HepG2 (cell line): ENCODE data around the gene TTLL10. TPM values are rescaled to one million over a fixed set of nuclear protein-coding genes. Genes with fewer than 3 reads are reported as not detected.

Source experiments
- ATAC-seq: fragments of 200-7000 bp; cut with Tn5 transposase; 3 replicates; pipeline ENCODE4 v1.9.1; 2020; ENCODE audit warnings: mild to moderate bottlenecking, moderate library complexity
- BruUV-seq: library from RNA; stranded (reverse); fragments of 400-500 nt; replicated peaks from 2 replicates; lab custom pipeline; 2021; lab: Mats Ljungman, UMichigan
- CTCF ChIA-PET: fragments of 300-600 bp; formaldehyde crosslinking; extraction: SDS; loops from one replicate; lab custom pipeline; 2021; ENCODE audit warnings: low total read pairs, inconsistent platforms, low intra/inter-chr PET ratio; lab: Yijun Ruan, JAX
- POLR2A ChIA-PET: fragments of 350-600 bp; sonication (Branson Sonifier 250); formaldehyde crosslinking; loops from one replicate; lab custom pipeline; 2020; ENCODE audit warnings: antibody characterized with exemption, inconsistent platforms; lab: Yijun Ruan, JAX
- DNase-seq: peaks from one replicate; pipeline ENCODE4 v3.0.0-alpha.2; 2015; ENCODE audit warnings: low spot score
- FAIRE-seq: peaks from 3 replicates; lab custom pipeline; 2011; peaks lifted over from hg19 to GRCh38; lab: Jason Lieb, UNC
- H2AFZ ChIP-seq: one replicate; pipeline ENCODE4 v1.6.1; 2011; ENCODE audit warnings: low read length, inconsistent platforms
- H3K27ac ChIP-seq: fragments of 300-600 bp; 3 replicates; pipeline ENCODE4 v1.8.0; 2011; ENCODE audit warnings: mixed run types, mild to moderate bottlenecking, mixed read lengths, low read length, inconsistent platforms; ENCODE audit not compliant: insufficient read depth; ENCODE audit errors: extremely low read length
- H3K27me3 ChIP-seq, 2 experiments: fragments of 200-600 bp in 1 of 2; 2 replicates in 1 of 2; 3 replicates in 1 of 2; pipeline versions ENCODE4 v1.6.0 to v1.8.0; 2011; ENCODE audit warnings: low read length in 2 of 2, mild to moderate bottlenecking in 2 of 2, moderate library complexity in 2 of 2, inconsistent platforms in 1 of 2; ENCODE audit not compliant: insufficient read depth in 2 of 2, control insufficient read depth in 1 of 2
- H3K36me3 ChIP-seq, 2 experiments: fragments of 200-600 bp in 1 of 2; replicated peaks in 1 of 2; 2 replicates in 1 of 2; 3 replicates in 1 of 2; pipeline versions ENCODE4 v1.5.1 to v1.8.0; 2011; ENCODE audit warnings: low read length in 2 of 2, inconsistent platforms in 1 of 2; ENCODE audit not compliant: insufficient read depth in 2 of 2, control insufficient read depth in 1 of 2
- H3K4me1 ChIP-seq: 2 replicates; pipeline ENCODE4 v1.5.1; 2012; ENCODE audit warnings: low read length, inconsistent platforms; ENCODE audit not compliant: insufficient read depth
- H3K4me2 ChIP-seq: 2 replicates; pipeline ENCODE4 v1.6.0; 2011; ENCODE audit warnings: low read depth, low read length, inconsistent platforms
- H3K4me3 ChIP-seq, 3 experiments: fragments of 200-600 bp in 1 of 3; sonication (generic), shearing (Covaris generic) in 1 of 3; replicated peaks in 1 of 3; 2 replicates each; pipeline ENCODE4 v1.5.1; 2011 to 2016; ENCODE audit warnings: low read length in 3 of 3, inconsistent platforms in 2 of 3, low read depth in 2 of 3, mild to moderate bottlenecking in 2 of 3, control low read depth in 1 of 3, mixed read lengths in 1 of 3; ENCODE audit not compliant: insufficient read depth in 1 of 3
- H3K79me2 ChIP-seq: one replicate; pipeline ENCODE4 v1.6.1; 2011; ENCODE audit warnings: low read length, inconsistent platforms; ENCODE audit not compliant: insufficient read depth
- H3K9ac ChIP-seq: 2 replicates; pipeline ENCODE4 v1.6.0; 2011; ENCODE audit warnings: mild to moderate bottlenecking, low read depth, low read length, inconsistent platforms; ENCODE audit not compliant: insufficient read depth
- H3K9me3 ChIP-seq: 2 replicates; pipeline ENCODE4 v1.5.1; 2012; ENCODE audit warnings: mild to moderate bottlenecking, low read length
- H4K20me1 ChIP-seq: 2 replicates; pipeline ENCODE4 v1.6.0; 2011; ENCODE audit warnings: inconsistent platforms, mild to moderate bottlenecking, low read length, moderate library complexity; ENCODE audit not compliant: insufficient read depth
- ELF1 ChIP-seq: sonication (generic); formaldehyde crosslinking; IDR thresholded peaks from 2 replicates; pipeline ENCODE4 v1.4.0; 2020; ENCODE audit warnings: missing genetic modification reagents
- GABPB1 ChIP-seq: IDR thresholded peaks from 2 replicates; pipeline ENCODE4 v1.6.1; 2016; ENCODE audit warnings: mild to moderate bottlenecking, missing genetic modification reagents, moderate library complexity, missing compliant biosample characterization
- HMGXB4 ChIP-seq, 2 experiments: sonication (generic) in 1 of 2; formaldehyde crosslinking in 1 of 2; IDR thresholded peaks; 2 replicates each; pipeline versions ENCODE4 v1.4.0 to v1.6.1; 2018 to 2020; ENCODE audit warnings: missing genetic modification reagents in 2 of 2, borderline replicate concordance in 1 of 2, low read depth in 1 of 2, mild to moderate bottlenecking in 1 of 2, missing biosample characterization in 1 of 2
- MTF1 ChIP-seq: sonication (generic); formaldehyde crosslinking; IDR thresholded peaks from 2 replicates; pipeline ENCODE4 v1.5.0; 2020; ENCODE audit warnings: missing genetic modification reagents
- NR2C2 ChIP-seq: sonication (generic); formaldehyde crosslinking; IDR thresholded peaks from 2 replicates; pipeline ENCODE4 v1.4.0; 2020; ENCODE audit warnings: missing genetic modification reagents, mild to moderate bottlenecking, moderate library complexity, borderline replicate concordance
- PTBP1 ChIP-seq: fragments of 200-400 bp; formaldehyde crosslinking; IDR thresholded peaks from 2 replicates; pipeline ENCODE4 v1.6.1; 2018; ENCODE audit warnings: low read length, low read depth; ENCODE audit not compliant: poor library complexity, severe bottlenecking
- SKIL ChIP-seq: sonication (generic); formaldehyde crosslinking; IDR thresholded peaks from 2 replicates; pipeline ENCODE4 v1.8.0; 2022; ENCODE audit warnings: missing genetic modification reagents, mild to moderate bottlenecking, moderate library complexity, borderline replicate concordance
- UBTF ChIP-seq: sonication (generic); formaldehyde crosslinking; IDR thresholded peaks from 2 replicates; pipeline ENCODE4 v1.4.0; 2020; ENCODE audit warnings: mild to moderate bottlenecking, missing genetic modification reagents
- ZNF7 ChIP-seq: IDR thresholded peaks from 2 replicates; pipeline ENCODE4 v1.6.1; 2016; ENCODE audit warnings: missing biosample characterization, missing genetic modification reagents
- ZNF780A ChIP-seq: sonication (generic); formaldehyde crosslinking; IDR thresholded peaks from 2 replicates; pipeline ENCODE4 v1.8.0; 2022; ENCODE audit warnings: mild to moderate bottlenecking, missing genetic modification reagents, moderate library complexity
- WGBS: methylation state at CpG from one replicate; pipeline ENCODE4 v1.1.6; 2017; ENCODE audit warnings: low lambda C conversion rate; 5-methylcytosine and 5-hydroxymethylcytosine counted together
- in situ Hi-C: cut with HindIII; loops from 2 replicates; pipeline ENCODE4 v1.10.0; 2017; ENCODE audit warnings: low pct_unique_long_range_greater_than_20kb; ENCODE audit not compliant: extremely low pct_ligation_motif_present
- intact Hi-C: fragments of 100-400 bp; cut with micrococcal nuclease; formaldehyde crosslinking; loops from one replicate; pipeline ENCODE4 v1.10.0; 2022; ENCODE audit not compliant: unreplicated experiment
- polyA plus RNA-seq, 8 experiments: library from polyadenylated mRNA; depleted of rRNA in 3 of 8; stranded (reverse) in 7 of 8; unstranded in 1 of 8; fragments of >200 nt; fragmentation: Illumina TruSeq in 4 of 8; extraction: Trizol in 4 of 8; gene quantifications; 2 replicates each; pipeline versions ENCODE4 v1.2.1 to v1.2.3, GENCODE V29; 2011 to 2016; ENCODE audit warnings: low read depth in 4 of 8, missing spikeins in 1 of 8, mixed read lengths in 1 of 8; ENCODE audit not compliant: insufficient read depth in 1 of 8
- total RNA-seq, 5 experiments: library from RNA; depleted of rRNA; stranded (reverse); fragments of >200 nt; fragmentation: Illumina TruSeq; extraction: Trizol; gene quantifications; 2 replicates each; pipeline ENCODE4 v1.2.3, GENCODE V29; 2016; ENCODE audit warnings: low read depth in 1 of 5

Gene TTLL10
- total and polyA plus RNA-seq, 2 of the 13 experiments (the other 11 are each of a cell fraction or from before 2014, with no cell fraction given) = not detected

- CTCF ChIA-PET = no interaction called here
- H3K27ac ChIP-seq = no peak overlapping the region
- H3K79me2 ChIP-seq = no peaks in the 10 kb centered on the region
- FAIRE-seq (no peak), ATAC-seq (peak; percentile 22), DNase-seq (no peak)
- H3K36me3 ChIP-seq = no peaks in the 10 kb centered on the region
- in situ Hi-C loops = no loop called here
- H3K4me2 ChIP-seq = peak overlapping the region; percentile 36
- no peak overlapping the region for H3K9ac ChIP-seq
- BruUV-seq = no TSS peak
- H3K9me3 ChIP-seq = no peaks in the 10 kb centered on the region
- H3K4me1 ChIP-seq = peaks cover 14% of the 10 kb centered on the region
- WGBS = no CpG with 5 or more reads among the region's 51 CpGs
- POLR2A ChIA-PET = interaction anchor here (1.4 kb wide), 1 partner anchor 15 kb away, joined by 6 read pairs; no protein-coding TSS in a partner anchor
- intact Hi-C loops = loop anchor here (10.0 kb wide), 1 partner anchor 55 kb away; the partner anchor contains the start of genes B3GALT6 and SDF4
- no peaks in the 10 kb centered on the region for H4K20me1 ChIP-seq
- H3K27me3 ChIP-seq = peaks cover 24 to 94% of the 10 kb centered on the region in 2 experiments
- TF ChIP-seq ZNF7 (CRISPR knock-in tag) (no peak), UBTF (CRISPR knock-in tag) (peak; percentile 65), ZNF780A (CRISPR knock-in tag) (no peak), MTF1 (CRISPR knock-in tag) (no peak), SKIL (CRISPR knock-in tag) (no peak), NR2C2 (0 out of 2 replicates have a peak, but pooled peaks have one; percentile 18), PTBP1 (no peak), GABPB1 (CRISPR knock-in tag) (peak; percentile 29; the same call in 1 of the 2 replicates), HMGXB4 (CRISPR knock-in tag; IDR thresholded peaks at IDR 0.05; ENCODE audit: borderline replicate concordance in 1 of 2, low read depth in 1 of 2) (peak in 1 of 2 experiments; percentile 14; a peak in 1 of 4 replicates), ELF1 (CRISPR knock-in tag) (0 out of 2 replicates have a peak, but pooled peaks have one; percentile 20)
- H2AFZ ChIP-seq = no peak overlapping the region
- no peak overlapping the region; a peak in 1 of 6 replicates for H3K4me3 ChIP-seq
Observed at GRCh38 chr1:1179983-1180861, 6.5 kb downstream of the TTLL10 start.
